HG03378 (cell line): ENCODE results near the gene AFF4.
"Not testable (repeated sequence)": the region's sequence is repeated elsewhere in the genome, so short reads cannot be mapped to it uniquely, and the experiment has no call there.

Experiments
- ATAC-seq: cut with Tn5 transposase; IDR thresholded peaks from one replicate; pipeline ENCODE4 v1.9.1; 2021; ENCODE audit warnings: mild to moderate bottlenecking, moderate library complexity; ENCODE audit not compliant: unreplicated experiment

Gene AFF4

DNA sequence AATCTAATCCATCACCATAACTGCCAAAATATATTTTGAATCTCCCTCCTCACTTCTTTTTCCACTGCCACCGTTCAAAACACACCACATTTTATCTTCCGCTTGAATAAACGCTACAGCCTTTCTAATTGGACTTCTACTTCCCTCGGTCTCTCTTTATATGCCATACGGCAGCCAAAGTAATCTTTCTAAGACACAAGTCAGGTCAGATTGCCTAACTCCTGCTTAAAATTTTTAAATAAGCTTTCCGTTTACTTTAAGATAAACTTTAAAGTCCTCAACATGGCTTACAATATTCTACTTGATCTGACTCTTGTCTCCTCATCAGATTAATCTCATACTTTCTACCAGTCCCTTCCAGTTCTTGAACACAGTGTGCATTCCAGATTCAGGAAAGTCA lies 9.7 kb downstream of the AFF4 start:
- ATAC-seq = no peak

DNA sequence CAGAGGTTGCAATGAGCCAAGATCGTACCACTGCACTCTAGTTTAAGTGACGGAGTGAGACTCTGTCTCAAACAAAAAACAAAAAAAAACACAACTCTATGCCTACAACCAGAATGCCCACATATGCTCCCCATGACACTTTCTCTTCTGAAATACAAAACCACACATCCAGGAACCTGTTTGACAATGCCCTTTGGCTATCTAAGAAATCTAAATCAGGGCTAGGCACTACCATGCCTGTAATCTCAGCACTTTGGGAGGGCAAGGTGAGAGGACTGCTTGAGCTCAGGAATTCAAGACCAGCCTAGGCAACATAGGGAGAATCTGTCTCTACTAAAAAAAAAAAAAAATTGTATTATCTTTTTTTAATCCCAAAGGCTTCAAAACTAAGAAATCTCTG lies 10.6 kb downstream of the AFF4 start:
- no peak for ATAC-seq

DNA sequence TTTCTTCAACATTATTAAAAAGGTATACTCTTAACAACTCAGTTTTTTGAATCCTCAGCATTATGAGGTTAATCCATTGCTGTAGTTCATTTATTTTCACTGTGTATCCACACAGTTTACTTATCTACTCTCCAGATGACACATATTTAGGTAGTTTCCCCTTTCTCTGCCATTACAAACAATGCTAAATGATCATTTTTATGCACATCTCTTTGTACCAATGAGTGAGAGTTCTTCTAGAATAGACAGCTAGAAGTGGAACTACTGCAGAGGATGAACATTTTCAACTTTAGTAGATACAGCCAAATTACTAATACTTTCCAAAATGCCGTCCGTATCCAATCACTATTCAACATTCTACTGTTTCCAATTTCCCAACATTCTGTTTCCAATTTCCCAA lies 11.5 kb downstream of the AFF4 start:
- ATAC-seq = no peak

DNA sequence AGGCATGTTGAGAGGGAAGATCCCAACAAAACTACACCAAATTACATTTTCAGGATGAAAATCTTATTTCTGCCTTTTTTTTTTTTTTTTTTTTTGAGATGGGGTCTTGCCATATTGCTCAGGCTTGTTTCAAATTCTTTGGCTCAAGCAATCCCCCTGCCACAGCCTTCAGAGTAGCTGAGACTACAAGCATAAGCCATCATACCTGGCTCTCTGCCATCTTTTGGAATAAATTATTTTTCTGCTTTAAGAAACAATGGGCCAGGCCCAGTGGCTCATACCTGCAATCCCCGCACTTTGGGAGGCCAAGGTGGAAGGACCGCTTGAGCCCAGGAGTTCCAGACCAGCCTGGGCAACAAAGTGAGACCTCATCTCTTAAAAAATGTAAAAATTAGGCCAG lies 14.3 kb downstream of the AFF4 start:
- ATAC-seq = no peak

DNA sequence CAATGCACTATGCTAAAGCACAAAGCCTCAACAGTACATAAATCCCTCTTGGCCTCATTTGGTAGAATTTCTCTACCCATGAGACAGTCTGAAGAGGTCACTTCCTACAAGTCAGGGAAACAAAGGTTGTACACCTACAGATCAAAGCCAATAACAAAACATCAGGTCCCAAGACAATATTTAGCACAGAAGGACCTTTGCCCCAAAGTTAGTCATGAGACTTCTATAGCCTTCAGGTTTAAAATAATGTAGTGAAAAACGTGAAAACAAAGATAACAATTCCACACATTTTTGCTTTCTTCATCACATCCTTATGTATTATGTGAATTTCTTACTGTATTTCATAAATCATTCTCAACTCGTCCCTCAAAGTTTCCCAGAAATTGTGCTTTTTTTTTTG lies 15.8 kb downstream of the AFF4 start:
- no peak for ATAC-seq

DNA sequence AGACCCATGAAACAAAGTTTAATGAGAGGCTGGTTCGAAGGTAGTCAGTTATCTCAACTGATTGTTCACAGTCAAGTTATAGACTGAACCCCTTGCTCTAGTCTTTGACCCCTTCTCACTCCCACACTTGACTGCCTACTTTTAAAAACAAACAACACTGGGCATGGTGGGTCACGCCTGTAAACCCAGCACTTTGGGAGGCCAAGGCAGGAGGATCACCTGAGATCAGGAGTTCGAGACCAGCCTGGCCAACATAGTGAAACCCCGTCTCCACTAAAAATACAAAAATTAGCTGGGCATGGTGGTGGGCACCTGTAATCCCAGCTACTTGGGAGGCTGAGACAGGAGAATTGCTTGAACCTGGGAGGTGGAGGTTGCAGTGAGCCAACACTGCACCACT lies 18.1 kb downstream of the AFF4 start:
- ATAC-seq = not testable (repeated sequence)

DNA sequence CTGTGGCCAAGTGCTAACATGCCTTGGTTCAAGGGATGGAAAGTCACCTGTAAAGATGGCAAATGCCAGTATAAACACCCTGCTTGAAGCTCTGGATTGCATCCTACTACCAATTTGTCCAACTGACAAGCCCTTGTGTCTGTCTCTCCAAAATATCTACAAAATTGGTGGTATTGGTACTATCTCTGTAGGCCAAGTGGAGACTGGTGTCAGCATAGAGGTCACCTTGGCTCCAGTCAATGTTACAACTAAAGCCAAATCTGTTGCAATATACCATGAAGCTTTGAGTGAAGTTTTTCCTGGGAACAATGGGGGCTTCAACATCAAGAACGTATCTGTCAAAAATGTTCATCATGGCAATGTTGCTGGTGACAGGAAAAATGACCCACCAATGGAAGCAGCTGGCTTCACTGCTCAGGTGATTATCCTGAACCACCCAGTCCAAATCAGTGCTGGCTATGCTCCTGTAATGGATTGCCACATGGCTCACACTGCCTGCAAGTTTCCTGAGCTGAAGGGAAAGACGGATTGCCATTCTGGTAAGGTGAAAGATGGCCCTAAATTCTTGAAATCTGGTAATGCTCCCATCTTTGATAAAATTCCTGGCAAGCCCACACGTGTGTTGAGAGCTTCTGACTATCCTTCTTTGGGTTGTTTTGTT lies 19.9 kb downstream of the AFF4 start:
- ATAC-seq = no peak

DNA sequence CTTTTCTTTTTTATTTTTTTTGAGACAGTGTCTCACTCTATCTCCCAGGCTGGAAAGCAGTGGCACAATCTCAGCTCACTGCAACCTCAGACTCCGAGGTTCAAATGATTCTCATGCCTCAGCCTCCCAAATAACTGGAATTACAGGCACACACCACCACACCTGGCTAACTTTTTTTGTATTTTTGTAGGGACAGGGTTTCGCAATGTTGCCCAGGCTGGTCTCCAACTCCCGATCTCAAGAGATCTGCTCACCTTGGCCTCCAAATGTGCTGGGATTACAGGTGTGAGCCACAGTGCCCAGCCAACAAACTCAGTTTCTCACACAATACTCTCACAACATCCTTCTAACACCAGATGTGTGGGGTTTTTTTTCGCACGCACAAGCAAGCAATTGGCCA lies 22.1 kb downstream of the AFF4 start:
- no peak for ATAC-seq

DNA sequence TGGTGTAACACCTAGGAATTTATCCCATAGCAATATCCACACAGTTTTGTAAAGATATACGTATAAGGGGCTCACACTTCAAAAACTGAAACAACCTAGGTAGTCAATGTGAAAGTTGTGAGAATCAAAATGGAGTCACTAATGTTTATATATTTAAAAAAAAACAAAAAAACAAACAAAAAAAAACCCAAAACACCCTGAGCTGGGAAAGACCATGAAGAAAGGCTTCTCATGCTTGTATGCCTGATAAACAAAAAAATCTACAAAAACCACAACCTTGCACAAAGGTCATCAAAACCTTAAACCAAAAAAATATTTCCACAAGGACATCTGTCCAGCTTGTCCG lies 35.4 kb downstream of the AFF4 start:
- ATAC-seq = no peak

DNA sequence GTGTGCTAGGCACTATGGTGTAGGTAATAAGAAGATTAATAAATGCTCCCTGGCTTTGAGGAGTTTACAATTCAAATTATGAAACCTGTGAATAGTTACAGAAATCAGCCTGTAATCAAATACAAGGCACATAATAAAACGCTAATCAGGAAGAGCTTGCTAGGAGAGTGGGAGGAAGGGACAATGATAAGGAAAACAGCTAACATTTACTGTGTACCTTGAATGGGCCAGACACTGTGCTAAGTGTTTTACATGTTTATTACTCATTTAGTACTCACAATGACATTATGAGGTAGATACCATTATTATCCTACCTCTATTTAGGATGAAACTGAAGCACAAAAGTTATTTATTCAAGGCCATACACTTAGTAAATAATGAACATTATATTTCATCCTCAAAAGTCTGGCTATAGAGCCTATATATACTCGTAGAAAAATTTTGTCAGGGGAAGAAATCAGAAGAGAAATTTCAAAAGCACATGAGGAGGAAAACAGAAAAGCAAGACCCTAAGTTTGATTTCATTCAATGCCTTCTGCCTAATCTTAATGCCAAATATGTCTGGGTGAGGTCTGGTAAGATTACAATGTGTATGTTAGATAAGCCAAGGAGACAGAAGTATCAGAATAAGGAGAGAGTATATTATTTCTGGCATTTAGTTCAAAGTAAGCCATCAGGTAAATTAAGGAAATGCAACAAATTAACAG lies 35.9 kb downstream of the AFF4 start:
- ATAC-seq = no peak

DNA sequence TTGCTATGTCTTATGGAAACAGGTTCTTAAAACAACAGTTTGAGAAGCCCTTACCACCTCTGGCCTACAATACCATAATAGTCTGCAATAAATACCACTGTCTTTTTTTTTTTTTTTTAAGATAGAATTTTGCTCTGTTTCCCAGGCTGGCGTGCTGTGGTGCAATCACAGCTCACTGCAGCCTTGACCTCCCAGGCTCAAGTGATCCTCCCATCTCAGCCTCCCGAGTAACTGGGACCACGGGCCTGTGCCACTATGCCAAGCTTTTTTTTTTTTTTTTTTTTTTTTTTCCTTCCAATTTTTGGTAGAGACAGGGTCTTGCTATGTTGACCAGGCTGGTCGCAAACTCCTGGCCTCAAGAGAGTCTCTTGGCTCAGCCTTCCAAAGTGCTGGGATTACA lies 37.0 kb downstream of the AFF4 start:
- no peak for ATAC-seq

DNA sequence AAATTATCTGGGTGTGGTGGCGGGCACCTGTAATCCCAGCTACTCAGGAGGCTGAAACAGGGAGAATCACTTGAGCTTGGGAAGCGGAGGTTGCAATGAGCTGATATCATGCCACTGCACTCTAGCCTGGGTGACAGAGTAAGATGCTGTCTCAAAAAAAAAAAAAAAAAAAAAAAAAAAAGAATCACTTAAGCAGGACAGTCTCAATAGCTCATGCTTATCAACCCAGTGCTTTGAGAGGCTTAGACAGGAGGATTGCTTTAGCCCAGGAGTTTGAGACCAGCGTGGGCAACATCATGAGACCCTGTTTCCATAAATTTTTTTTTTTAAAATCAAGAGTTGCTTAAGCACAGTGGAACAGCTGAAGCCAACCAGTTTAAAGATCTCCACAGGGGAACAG lies 47.3 kb downstream of the AFF4 start:
- no peak for ATAC-seq

DNA sequence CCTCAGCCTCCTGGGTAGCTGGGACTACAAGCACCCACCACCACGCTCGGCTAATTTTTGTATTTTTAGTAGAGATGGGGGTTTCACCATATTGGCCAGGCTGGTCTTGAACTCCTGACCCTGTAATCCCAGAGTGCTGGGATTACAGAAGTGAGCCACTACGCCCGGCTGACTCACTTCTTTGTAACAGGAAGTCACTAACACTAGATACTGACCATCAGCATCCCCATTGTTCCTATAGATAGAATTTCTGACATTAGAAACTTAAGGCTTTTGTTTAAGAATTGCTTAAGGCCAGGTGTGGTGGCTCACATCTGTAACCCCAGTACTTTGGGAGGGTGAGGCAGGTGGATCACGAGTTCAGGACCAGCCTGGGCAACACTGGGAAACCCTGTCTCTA lies 47.8 kb downstream of the AFF4 start:
- no peak for ATAC-seq

DNA sequence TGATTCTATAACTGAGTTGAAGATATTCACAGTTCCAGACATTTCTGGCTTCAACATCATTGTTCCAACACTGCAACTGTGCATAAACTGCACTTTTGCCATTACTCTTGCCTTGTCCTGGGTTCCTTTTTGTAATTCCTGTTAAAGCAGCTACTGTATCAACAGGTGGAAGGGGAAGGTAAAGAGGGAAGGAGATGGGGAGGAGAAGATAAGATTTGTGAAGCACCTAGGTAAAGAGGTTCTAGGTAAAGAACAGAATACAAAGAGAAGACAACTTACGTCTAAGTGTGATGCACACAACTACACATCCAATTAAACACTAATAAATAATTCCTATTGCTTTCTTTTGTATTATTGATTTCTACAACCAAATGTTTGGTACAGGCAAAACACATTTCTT lies 53.7 kb downstream of the AFF4 start:
- ATAC-seq = no peak

DNA sequence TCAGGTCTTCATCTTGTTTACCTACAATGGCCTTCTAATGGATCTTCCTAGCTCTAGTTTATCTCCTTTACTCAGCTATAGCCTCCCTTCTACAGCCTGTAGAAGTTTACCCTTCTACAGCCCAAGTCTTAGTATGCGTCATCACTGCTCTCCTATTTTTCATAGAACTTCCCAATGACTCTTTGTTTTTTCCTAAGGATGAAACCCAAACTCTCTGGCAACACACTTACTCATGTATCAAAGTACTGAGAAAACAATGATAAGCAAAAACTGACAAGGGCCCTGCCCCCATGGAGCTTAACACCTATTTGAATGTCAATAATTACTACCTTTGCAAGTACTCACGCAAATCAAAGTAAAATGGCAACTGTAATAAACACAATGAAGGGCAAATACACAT lies 56.3 kb downstream of the AFF4 start:
- ATAC-seq = no peak

DNA sequence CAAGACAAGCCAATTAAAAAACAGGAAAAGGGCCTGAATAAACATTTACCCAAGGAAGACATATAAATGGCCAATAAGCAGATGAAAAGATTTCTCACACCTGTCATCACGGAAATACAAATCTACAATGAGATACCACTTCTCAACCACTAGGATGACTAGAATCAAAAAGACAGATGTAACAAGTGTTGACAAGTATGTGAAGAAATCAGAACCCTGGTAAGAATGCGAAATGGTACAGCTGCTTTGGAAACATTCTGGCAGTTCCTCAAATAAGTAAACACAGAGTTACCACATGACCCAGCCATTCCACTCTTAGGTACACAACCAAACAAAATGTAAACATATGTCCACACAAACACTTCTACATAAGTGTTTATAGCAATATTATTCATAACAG lies 57.5 kb downstream of the AFF4 start:
- no peak for ATAC-seq

DNA sequence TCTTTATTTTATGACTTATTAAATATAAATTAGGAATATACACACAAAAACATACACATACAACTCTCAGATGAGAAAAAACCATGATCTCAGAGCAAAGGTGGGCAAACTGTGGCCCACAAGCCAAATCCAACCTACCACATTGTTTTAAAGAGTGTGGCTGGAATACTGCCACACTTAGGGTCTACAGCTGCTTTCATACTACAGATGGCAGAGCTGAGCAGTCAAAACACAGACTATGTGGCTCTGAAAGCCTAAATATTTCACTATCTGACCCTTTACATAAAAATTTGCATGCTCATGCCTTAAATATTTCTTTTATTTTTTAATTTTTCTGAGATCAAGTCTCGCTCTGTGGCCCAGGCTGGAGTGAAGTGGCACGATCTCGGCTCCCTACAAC lies 61.7 kb downstream of the AFF4 start:
- ATAC-seq = no peak

DNA sequence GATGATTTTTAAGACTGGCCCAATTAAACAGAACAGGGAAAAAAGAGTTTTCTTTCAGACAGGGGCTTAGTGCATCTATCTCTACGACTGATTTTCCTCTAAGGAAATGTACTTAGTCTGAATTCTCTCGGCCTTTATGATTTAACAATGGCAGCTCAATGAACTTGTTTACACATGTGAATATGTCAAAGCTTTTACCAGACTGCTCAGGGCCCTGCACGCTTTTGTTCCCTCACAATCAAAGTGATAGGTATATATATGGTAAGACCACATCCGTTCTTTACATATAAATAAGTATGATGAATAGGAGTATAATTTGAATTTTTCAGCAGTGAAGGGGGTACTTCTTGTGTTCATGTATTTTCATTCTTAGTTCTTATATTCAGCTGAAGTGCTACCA lies 62.4 kb downstream of the AFF4 start:
- ATAC-seq = no peak

DNA sequence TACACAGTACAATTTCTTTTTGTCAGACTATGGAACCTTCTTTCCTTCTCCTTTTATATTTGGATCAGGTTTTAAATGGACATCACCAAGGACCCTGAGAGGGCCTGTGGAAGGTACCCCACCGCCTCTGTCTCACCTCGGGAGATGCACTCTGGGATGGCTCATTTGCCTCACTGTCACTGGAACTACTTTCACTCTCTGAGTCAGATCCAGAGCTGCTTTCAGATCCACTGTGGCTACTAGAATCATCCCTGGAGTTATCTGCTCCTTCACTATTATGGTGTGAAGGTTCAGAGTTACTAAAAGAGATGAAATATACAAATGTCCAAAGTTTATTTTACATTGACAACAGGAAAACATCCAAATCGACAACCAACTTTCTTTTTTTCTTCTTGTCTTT lies 65.3 kb downstream of the AFF4 start:
- ATAC-seq = no peak

DNA sequence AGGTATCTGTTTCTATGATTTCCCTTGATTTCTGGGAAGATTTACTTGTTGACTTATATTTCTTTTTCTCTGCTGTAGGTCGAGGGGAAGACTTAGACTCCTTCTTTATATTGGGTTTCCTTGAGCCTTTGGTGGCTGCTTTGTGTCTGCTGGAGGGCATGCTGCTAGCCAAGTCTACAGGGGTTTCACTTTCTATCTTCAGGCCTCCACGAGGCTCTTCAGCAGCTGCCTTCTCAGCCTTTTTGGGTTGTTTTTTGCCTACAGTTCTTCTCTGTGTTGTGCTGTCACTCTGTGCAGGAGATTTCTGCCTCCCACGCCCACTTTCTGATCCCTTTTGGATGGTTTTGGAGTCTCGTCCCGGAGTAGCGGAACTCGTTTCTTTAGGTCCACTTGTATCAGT lies 66.7 kb downstream of the AFF4 start:
- no peak for ATAC-seq

DNA sequence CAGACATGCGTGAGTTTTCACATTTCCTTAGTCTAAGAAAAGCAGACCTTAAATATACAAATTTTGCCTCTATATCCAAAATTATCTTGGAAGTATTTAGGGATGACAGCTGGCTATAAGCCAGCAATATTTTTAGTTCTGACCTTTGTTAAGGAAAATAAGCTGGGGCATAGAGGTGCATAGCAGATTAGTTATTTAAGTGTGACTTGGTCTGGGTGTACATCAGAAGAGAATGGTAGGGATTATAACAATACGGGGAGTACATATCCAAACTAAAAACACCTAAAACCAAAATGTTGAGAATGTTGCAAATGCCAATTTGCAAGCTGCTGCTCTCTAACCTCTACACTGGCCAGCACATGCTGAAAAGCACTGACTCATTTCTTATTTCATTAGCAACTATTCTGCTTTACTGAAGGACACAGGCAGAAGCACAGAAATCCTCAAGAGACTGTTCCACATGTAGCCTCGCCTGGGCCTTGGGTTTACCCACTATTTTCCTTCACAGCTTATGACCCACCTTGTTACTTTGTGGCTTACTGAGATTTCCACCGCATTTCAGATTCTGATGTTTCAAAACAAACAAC lies 67.6 kb downstream of the AFF4 start:
- ATAC-seq = no peak

DNA sequence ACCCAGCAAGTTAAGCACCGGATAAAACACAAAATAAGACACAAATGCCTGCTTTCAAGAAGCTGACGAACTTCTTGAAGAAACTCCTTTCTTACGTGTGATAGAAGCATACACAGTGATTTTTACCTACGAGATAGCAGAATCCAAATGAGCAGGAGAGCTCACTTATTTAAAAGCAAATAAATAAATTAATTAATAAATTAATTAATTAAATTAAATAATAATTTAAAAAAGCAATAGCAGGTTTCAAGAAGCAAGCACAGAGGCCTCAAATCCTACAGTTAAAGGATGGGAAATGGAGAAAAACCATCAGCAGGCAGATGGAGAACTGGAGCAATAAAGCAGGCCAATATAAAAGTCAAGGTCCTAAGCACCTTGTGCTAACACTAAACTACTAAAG lies 72.6 kb downstream of the AFF4 start:
- ATAC-seq = no peak

DNA sequence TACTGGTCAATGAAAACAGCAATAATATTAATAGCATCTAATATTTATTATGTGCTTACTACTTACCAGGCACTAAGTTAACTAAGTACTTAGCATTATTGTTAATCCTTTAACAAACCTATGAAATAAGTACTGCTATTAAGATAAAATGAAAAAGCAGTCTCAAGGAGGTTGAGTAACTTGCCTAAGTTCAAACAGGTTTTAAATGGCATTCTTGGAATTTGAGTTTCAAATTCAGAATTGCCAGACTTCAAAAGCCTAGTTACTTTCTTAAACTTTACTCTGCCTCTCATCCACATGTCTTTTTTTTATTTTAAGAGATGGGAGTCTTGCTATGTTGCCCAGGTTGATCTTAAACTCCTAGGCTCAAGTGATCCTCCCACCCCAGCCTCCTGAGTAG lies 73.9 kb downstream of the AFF4 start:
- ATAC-seq = no peak
